ENCODE data around the gene URI1.

GRCh38 chr19:29965492-29965891, 23.5 kb downstream of the URI1 start:
- no peak for TF ChIP-seq CTCF (IDR thresholded peaks at IDR 0.05)
- no peak for TF ChIP-seq POLR2AphosphoS5 (IDR thresholded peaks at IDR 0.05; ENCODE audit: low read depth, low read length)
